Upper lobe of left lung (tissue), 4 donors: ENCODE data around the gene SLC26A11.

ENCODE experiments used
- CTCF ChIP-seq, 6 experiments: fragments of 450-650 bp in 4 of 6; fragments of 200-600 bp in 2 of 6; sonication (generic) in 2 of 6; IDR thresholded peaks; one replicate each; pipeline ENCODE4 v1.5.1; 2016 to 2019; ENCODE audit warnings: antibody characterized with exemption in 6 of 6
- EP300 ChIP-seq, 4 donors: sonication (generic); formaldehyde crosslinking; IDR thresholded peaks; one replicate each; pipeline ENCODE4 v1.5.1; 2017; ENCODE audit warnings: antibody characterized with exemption in 4 of 4, control low read depth in 2 of 4
- POLR2A ChIP-seq, 4 donors: fragments of 450-650 bp; IDR thresholded peaks; one replicate each; pipeline ENCODE4 v1.5.1; 2016 to 2017; ENCODE audit warnings: antibody characterized with exemption in 4 of 4, mild to moderate bottlenecking in 2 of 4
- POLR2AphosphoS5 ChIP-seq, 2 donors: sonication (generic); formaldehyde crosslinking; IDR thresholded peaks; one replicate each; pipeline ENCODE4 v1.5.1; 2017; ENCODE audit warnings: antibody characterized with exemption in 2 of 2

- TF ChIP-seq CTCF (IDR thresholded peaks at IDR 0.05) = no peak
- no peak for TF ChIP-seq POLR2A (IDR thresholded peaks at IDR 0.05)
- no peak for TF ChIP-seq POLR2AphosphoS5 (IDR thresholded peaks at IDR 0.05)
- no peak for TF ChIP-seq EP300 (IDR thresholded peaks at IDR 0.05)
Measured at GRCh38 chr17:80267391-80267790, 47.2 kb downstream of the SLC26A11 start.
